Fibroblast of lung (primary cell): ENCODE results near the gene RGS17. TPM values are rescaled to one million over a fixed set of nuclear protein-coding genes. Genes with fewer than 3 reads are reported as not detected.

ENCODE experiments used
- DNase-seq, 2 donors: peaks; one replicate each; pipeline versions ENCODE4 v3.0.0 to v3.0.0-alpha.2; 2010; ENCODE audit warnings: low read depth in 2 of 2
- H2AFZ ChIP-seq: 2 replicates; pipeline ENCODE4 v1.5.1; 2012; ENCODE audit warnings: low read length, control low read depth, inconsistent platforms
- H3K27ac ChIP-seq: 2 replicates; pipeline ENCODE4 v1.5.1; 2011; ENCODE audit warnings: low read length, control low read depth; ENCODE audit not compliant: insufficient read depth
- H3K27me3 ChIP-seq: 2 replicates; pipeline ENCODE4 v1.5.1; 2011; ENCODE audit warnings: mild to moderate bottlenecking, low read length; ENCODE audit not compliant: control insufficient read depth, insufficient read depth
- H3K36me3 ChIP-seq: 2 replicates; pipeline ENCODE4 v1.5.1; 2011; ENCODE audit warnings: low read length; ENCODE audit not compliant: control insufficient read depth, insufficient read depth
- H3K4me1 ChIP-seq: 2 replicates; pipeline ENCODE4 v1.5.1; 2011; ENCODE audit warnings: low read length; ENCODE audit not compliant: control insufficient read depth, insufficient read depth; ENCODE audit errors: extremely low read depth
- H3K4me2 ChIP-seq: 2 replicates; pipeline ENCODE4 v1.5.1; 2011; ENCODE audit warnings: low read length, control low read depth; ENCODE audit not compliant: insufficient read depth; ENCODE audit errors: extremely low read depth
- H3K4me3 ChIP-seq, 4 experiments: fragments of 200-600 bp in 1 of 4; sonication (generic) in 1 of 4; replicated peaks in 1 of 4; 2 replicates each; pipeline ENCODE4 v1.5.1; 2011 to 2016; ENCODE audit warnings: low read length in 4 of 4, low read depth in 3 of 4, mild to moderate bottlenecking in 3 of 4, control low read depth in 2 of 4, inconsistent platforms in 1 of 4, mixed read lengths in 1 of 4; ENCODE audit not compliant: insufficient read depth in 1 of 4; ENCODE audit errors: control extremely low read depth in 1 of 4
- H3K79me2 ChIP-seq: 2 replicates; pipeline ENCODE4 v1.5.1; 2012; ENCODE audit warnings: mild to moderate bottlenecking, low read length, inconsistent platforms; ENCODE audit not compliant: control insufficient read depth, insufficient read depth
- H3K9ac ChIP-seq: 2 replicates; pipeline ENCODE4 v1.5.1; 2011; ENCODE audit warnings: mild to moderate bottlenecking, low read length, control low read depth; ENCODE audit not compliant: insufficient read depth
- H3K9me3 ChIP-seq: 2 replicates; pipeline ENCODE4 v1.5.1; 2012; ENCODE audit warnings: low read depth, low read length; ENCODE audit not compliant: control insufficient read depth, insufficient read depth
- H4K20me1 ChIP-seq: 2 replicates; pipeline ENCODE4 v1.5.1; 2011; ENCODE audit warnings: low read length; ENCODE audit not compliant: control insufficient read depth, insufficient read depth; ENCODE audit errors: extremely low read depth
- EZH2 ChIP-seq: IDR thresholded peaks from 2 replicates; pipeline ENCODE4 v1.5.1; 2012; ENCODE audit warnings: low read length, control low read depth, mild to moderate bottlenecking; ENCODE audit errors: missing control alignments
- polyA plus RNA-seq, 2 donors: library from polyadenylated mRNA; depleted of rRNA in 1 of 2; stranded (reverse) in 1 of 2; unstranded in 1 of 2; fragments of >200 nt; gene quantifications; 2 replicates each; pipeline ENCODE4 v1.2.1, GENCODE V29; 2011 to 2012; ENCODE audit warnings: missing spikeins in 1 of 2
- total RNA-seq: library from RNA; depleted of rRNA; stranded (reverse); fragments of >200 nt; gene quantifications from 2 replicates; pipeline ENCODE4 v1.2.1, GENCODE V29; 2014
- TF ChIP-seq, protein P1 (sequence below), 2 donors: IDR thresholded peaks in 1 of 2; conservative IDR thresholded peaks in 1 of 2; 1 replicate in 1 of 2; 2 replicates in 1 of 2; pipeline ENCODE4 v1.5.1; 2011 to 2012; ENCODE audit warnings: low read length in 2 of 2, control low read depth in 1 of 2, inconsistent platforms in 1 of 2, low read depth in 1 of 2, mild to moderate bottlenecking in 1 of 2

The RGS17 gene
- total and polyA plus RNA-seq, 2 donors (not counting 1 experiment from before 2014, with no cell fraction given): 2.1 to 10.2 TPM

DNA sequence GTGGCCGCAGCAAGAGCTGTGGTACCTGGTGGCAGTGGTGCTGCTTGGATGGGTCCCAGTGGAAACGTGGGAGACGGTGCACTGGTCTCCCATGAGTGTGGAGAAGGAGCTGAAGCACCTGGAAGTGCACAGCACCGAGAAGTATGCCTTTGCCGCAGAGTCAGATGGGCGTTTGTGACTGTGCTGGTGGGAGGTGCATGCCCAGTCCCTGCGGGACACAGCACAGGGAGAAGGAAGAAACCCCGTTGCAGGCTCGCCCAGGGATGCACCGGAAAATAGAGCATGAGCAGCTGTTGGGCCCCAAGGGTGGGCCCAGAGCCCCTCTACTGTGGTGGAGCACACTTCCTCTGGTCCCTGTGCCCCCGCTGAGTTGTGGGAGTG lies 19.3 kb upstream of the RGS17 start:
- H3K4me3 ChIP-seq: no peak overlapping the region
- no peaks in the 10 kb centered on the region for H3K4me1 ChIP-seq
- no peak for DNase-seq
- no peak for TF ChIP-seq EZH2
- TF ChIP-seq, protein P1, sequence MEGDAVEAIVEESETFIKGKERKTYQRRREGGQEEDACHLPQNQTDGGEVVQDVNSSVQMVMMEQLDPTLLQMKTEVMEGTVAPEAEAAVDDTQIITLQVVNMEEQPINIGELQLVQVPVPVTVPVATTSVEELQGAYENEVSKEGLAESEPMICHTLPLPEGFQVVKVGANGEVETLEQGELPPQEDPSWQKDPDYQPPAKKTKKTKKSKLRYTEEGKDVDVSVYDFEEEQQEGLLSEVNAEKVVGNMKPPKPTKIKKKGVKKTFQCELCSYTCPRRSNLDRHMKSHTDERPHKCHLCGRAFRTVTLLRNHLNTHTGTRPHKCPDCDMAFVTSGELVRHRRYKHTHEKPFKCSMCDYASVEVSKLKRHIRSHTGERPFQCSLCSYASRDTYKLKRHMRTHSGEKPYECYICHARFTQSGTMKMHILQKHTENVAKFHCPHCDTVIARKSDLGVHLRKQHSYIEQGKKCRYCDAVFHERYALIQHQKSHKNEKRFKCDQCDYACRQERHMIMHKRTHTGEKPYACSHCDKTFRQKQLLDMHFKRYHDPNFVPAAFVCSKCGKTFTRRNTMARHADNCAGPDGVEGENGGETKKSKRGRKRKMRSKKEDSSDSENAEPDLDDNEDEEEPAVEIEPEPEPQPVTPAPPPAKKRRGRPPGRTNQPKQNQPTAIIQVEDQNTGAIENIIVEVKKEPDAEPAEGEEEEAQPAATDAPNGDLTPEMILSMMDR (conservative IDR thresholded peaks at IDR 0.05 in 1 of 2, IDR thresholded peaks at IDR 0.05 in 1 of 2; ENCODE audit: low read depth in 1 of 2, low read length in 2 of 2): no peak
- no peaks in the 10 kb centered on the region for H4K20me1 ChIP-seq
- H3K79me2 ChIP-seq: no peaks in the 10 kb centered on the region
- H3K27me3 ChIP-seq: no peaks in the 10 kb centered on the region
- no peak overlapping the region for H3K4me2 ChIP-seq
- H3K27ac ChIP-seq: no peak overlapping the region
- no peaks in the 10 kb centered on the region for H3K36me3 ChIP-seq
- H3K9ac ChIP-seq: no peak overlapping the region
- H3K9me3 ChIP-seq: no peaks in the 10 kb centered on the region
- H2AFZ ChIP-seq: no peak overlapping the region

DNA sequence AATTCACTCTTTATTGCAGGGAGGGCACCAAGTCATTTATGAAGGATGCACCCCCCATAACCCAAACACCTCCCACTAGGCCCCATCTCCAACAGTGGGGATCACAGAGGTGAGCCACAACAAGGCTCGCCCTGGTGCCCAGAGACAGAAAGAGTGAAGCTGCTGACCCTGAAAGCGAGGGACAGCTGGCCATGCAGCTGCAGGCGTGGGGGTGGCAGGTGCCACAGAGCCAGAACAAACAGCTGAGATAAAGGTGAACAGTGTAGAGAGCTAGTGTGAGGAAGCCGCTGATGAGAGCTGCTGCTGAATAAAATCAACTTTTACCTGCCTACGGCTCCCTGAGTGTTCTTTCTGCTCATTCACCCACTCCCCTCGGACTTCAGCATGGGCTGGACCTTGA lies 18.8 kb upstream of the RGS17 start:
- Histone ChIP-seq H4K20me1 (no peaks in the 10 kb centered on the region), H3K9ac (no peak overlapping the region), H3K27me3 (no peaks in the 10 kb centered on the region), H2AFZ (no peak overlapping the region), H3K4me3 (no peak overlapping the region), H3K9me3 (no peaks in the 10 kb centered on the region), H3K4me1 (no peaks in the 10 kb centered on the region), H3K4me2 (no peak overlapping the region), H3K36me3 (no peaks in the 10 kb centered on the region), H3K27ac (no peak overlapping the region), H3K79me2 (no peaks in the 10 kb centered on the region)
- TF ChIP-seq, protein P1 (conservative IDR thresholded peaks at IDR 0.05 in 1 of 2, IDR thresholded peaks at IDR 0.05 in 1 of 2; ENCODE audit: low read depth in 1 of 2, low read length in 2 of 2): no peak
- no peak for TF ChIP-seq EZH2
- DNase-seq: no peak

DNA sequence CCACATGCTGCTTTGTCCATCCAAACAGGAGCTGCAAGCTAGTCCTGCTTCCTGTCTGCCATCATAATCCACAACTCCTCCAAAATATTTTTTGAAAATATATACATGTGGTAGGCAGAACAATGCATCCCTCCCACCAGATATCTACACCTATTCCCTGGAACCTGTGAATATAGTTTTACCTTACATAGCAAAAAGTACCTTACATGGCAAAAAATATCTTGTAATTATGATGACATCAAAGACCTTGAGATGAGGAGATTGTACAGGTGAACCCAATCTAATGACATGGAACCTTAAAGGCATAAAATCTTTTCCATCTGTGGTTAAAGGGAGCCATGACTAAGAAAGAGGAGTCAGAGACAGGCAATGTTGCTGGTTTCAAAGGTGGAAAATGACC lies 15.3 kb upstream of the RGS17 start:
- Histone ChIP-seq H3K4me2 (no peak overlapping the region), H3K36me3 (no peaks in the 10 kb centered on the region), H3K27me3 (no peaks in the 10 kb centered on the region), H3K27ac (no peak overlapping the region), H2AFZ (no peak overlapping the region), H3K4me3 (no peak overlapping the region), H3K4me1 (no peaks in the 10 kb centered on the region), H4K20me1 (no peaks in the 10 kb centered on the region), H3K9ac (no peak overlapping the region), H3K79me2 (no peaks in the 10 kb centered on the region), H3K9me3 (no peaks in the 10 kb centered on the region)
- no peak for TF ChIP-seq EZH2
- TF ChIP-seq, protein P1 (conservative IDR thresholded peaks at IDR 0.05 in 1 of 2, IDR thresholded peaks at IDR 0.05 in 1 of 2; ENCODE audit: low read depth in 1 of 2, low read length in 2 of 2): no peak
- DNase-seq: no peak
